Stimulated activated CD8-positive, alpha-beta memory T cell treated with anti-CD3 and anti-CD28 coated beads, Interleukin-4, amount 100 ng/mL, for 24 hours (primary cell): ENCODE data around the gene SLC32A1.

Source experiments
- DNase-seq: peaks from one replicate; pipeline ENCODE4 v3.0.0-alpha.2; 2020; ENCODE audit warnings: low read depth

Gene SLC32A1, protein sequence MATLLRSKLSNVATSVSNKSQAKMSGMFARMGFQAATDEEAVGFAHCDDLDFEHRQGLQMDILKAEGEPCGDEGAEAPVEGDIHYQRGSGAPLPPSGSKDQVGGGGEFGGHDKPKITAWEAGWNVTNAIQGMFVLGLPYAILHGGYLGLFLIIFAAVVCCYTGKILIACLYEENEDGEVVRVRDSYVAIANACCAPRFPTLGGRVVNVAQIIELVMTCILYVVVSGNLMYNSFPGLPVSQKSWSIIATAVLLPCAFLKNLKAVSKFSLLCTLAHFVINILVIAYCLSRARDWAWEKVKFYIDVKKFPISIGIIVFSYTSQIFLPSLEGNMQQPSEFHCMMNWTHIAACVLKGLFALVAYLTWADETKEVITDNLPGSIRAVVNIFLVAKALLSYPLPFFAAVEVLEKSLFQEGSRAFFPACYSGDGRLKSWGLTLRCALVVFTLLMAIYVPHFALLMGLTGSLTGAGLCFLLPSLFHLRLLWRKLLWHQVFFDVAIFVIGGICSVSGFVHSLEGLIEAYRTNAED

DNA sequence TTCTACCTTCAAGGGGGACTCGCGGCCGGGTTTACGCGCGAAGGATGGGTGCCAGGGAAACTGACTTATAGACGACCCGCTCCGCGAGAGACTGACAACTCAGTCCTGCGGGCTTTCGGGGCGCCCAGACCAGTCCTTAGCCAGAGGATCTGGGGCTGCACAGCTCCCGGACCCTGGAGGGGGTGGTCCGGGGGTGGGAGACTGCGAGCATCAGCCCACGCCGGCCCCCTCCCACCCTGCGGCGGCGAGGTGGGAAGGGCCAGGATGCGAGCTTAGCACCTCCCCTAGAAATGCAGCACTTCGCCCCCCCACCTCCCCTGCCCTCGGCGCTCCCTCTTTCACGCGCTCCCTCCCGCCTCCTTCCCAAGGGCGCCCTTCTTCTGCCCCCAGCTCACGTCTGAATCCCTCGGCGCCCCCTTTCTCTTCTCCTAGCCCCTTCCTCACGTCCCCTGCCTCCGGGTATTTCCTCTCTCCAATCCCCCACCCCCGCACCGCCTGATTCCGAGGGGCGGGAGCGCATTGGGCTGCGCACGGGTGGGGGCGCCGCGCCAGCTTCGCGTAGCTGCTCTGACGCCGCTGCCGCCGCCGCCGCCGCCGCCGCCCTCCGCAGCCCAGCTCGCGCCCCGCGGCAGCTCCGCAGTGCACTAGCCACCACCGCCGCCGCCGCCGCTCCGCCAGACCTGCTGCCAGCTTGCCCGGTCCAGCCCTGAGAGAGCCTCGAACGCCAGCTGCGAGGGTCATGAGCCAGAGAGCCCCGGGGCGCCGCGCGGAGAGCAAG, at the start of gene SLC32A1:
Gene SLC32A1, plus strand, starts transcription at position 639 of the 778 bp plus-strand sequence. CDS start 239 bp downstream, outside the sequence.
- no peak for DNase-seq

DNA sequence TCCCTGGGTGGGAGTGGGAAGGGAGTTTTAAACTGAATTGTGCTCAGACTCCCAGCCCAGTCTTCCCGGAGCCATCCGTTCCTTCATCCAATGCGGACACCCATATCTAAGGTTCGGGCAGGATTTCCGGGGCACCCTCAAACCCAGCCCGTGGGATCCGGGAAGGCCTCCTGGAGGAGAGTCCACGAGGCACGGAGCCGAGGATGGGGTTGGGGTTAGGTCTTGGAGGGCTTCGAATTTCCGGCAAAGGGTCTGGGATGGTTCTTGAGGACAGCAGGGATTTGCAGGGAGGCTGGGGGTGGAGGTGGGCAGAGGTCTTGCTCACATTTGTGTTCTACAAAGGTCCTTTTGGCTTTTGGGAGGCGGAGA, 49.5 kb upstream of the SLC32A1 start:
- no peak for DNase-seq

DNA sequence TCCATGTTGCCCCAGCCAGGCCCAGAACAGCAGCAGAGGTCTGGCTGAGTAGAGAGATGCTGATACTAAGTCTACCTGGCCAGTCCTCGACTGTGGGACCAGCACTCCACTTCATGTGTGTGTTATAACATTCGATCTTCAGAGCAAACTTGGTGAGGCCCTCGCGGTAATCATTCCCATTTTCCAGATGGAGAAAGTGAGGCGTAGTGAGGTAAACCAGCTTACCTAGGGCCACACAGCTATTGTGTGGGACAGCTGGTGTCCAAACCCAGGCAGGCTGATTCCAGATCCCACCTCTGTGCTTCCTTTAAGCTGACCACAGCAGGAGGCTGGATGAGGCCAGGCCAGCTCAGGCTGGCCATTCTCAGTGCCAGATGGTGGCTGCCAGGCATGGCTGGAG, 47.7 kb upstream of the SLC32A1 start:
- DNase-seq = no peak

DNA sequence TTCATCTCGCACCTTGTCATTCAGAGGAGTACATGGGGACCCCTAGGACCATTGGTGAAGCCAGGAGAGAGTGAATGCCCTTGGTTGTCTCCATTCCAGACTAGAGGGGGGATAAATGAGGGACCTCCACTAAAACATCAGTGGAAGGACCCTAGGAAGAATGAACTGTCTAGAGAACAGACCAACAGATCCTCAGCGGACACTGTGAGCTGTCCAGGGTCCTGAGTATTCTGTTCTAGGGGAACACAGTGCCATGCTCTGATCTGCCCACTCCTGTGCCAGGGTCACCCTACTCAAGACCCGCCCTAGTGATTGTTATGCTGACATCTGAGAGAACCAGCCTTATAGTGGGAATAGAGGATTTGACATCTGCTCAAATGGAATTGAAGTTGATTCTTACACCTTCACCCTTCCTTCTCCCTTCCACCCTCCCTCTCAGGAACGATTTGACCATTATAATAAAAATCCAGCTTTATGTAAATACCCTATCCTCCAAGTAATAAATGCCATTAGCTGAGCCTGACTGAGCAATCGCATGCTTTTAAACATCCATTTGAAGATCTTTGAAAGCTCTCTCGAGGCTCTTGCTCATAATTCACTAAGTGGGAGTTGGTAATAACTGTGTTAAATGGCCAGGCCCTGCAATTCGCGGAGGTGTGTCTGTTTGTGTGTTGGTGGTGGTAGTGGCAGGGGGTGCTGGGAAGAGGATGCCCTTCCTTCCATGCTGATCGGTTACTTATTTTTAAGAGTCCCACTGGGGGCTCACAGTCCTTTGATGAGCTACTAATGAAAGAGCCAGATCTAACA, 43.6 kb upstream of the SLC32A1 start:
- no peak for DNase-seq

DNA sequence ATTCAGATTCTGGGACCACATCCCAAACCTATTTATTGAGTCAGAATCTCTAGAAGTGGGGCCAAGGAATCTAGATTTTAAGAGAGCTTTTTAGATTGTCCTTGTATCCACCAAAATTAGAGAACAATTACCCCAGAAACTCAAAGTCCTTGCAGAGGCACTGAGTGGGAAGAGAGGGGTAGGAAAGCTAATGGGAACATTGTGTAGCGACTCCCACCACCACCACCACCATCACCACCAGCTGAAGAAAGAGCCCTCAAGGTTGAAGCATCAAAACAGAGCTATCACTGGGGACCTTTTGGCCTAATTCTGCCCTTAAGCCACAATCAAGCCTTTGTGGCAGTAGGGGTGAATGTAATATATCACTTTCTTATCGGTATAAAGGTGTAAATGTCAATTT, 39.0 kb upstream of the SLC32A1 start:
- no peak for DNase-seq

DNA sequence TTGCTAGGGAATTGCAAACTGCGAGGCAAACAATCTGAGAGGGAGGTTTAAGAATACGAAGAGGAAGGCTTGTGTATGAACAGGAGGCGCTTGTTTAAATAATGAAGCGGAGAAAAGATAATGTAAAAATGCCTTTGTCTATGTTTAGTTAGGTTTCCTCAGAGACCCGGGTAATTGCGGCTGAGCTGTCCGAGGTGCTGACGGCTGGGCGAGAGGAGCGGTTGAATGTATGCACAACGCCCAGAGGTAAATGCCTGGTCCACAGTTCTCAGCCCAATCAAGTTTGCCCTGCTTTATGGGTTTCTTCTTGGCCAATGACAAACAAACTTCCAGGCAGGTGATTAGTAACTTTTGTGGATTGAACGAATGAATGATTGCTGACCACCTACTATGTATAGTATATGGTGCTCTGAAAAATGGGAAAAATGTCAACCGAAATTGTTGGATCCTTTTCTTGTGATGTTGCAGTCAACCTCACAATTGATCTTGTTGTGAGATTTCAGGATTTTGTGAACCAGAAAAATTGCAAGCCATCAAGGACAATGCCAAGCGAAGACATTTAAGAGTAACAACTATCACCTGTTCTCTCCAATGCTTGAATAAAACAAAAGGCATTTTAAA, 38.3 kb upstream of the SLC32A1 start:
- DNase-seq = peak; percentile 19

DNA sequence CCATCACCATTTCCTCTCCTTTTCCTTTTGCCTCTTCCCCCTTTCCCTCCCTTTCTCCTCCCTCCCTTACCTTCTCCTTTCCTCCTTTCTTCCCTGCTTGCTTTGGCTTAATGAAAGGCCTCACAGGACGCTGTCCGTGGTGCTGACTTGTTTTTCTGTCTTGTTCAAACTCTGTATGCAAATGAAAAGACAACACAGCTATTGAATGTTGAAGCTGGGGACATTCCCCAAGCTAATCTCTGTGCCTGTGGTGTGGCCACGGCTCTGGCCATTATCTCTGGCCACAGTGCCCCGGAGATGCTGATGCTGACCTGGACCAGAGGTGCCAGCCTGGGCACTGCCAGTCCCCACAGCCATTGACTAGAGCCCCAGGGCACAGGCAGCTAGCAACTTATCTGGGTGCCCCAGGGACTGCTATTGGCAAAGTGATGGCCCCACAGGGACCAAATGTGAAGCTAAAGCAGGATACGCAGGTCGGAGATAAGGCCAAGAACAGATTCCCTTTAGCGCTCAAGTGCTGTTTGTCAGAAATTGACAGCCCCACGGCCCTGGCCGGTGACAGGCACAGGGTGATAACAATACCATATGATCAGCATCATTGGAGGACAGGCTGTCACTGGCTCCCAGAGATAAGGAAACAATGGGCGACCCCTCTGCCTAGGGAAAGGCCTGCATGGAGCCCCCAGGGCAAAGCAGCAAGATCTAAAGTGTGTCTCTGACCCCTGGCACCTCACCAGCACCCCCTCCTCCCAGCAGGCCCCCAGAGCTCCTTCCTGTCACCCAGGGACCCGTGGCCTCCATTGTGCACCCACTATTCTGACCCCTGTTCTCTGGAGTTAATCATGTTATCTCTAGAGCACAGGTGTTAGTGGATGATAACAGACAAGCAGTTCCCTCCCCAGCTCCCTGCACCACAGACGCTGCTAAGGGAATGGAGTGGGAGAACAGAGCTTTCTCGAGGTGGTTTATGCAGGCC, 31.6 kb upstream of the SLC32A1 start:
- DNase-seq = peak; percentile 26

DNA sequence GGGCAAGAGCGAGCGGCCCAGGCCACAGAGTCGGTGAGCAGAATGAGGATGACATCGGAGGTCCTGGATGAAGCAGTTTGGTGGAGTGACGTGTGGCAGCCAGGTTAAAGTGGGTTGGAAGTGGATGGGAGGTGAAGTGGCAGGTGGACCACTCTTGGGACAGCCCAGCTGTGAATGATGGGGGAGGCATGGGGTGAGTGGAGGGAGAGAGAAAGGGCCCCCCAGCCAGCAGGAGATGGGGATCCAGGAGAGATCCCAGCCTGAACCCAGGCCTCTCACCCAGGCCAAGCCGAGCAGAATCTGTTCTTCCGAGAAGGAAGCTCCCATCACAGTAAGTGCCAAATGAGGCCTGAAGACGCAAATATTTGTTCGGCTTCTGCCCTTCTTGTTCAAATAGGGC, 27.0 kb upstream of the SLC32A1 start:
- no peak for DNase-seq

DNA sequence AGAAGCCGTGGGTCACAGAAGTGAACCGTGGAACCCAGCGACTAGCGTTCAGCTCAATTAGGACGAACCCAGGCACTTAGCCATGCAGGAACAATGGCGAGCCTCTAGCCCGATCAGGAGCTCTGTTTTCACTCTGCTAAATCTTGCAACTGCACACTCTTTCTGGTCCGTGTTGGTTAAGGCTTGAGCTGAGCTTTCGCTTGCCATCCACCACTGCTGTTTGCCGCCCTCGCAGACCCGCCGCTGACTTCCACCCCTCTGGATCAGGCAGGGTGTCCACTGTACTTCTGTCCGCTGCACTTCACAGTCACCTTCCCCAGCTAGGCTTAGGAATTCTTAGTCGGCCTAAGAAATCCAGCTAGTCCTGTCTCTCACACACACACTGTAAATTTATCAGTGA, 25.7 kb upstream of the SLC32A1 start:
- DNase-seq = no peak

DNA sequence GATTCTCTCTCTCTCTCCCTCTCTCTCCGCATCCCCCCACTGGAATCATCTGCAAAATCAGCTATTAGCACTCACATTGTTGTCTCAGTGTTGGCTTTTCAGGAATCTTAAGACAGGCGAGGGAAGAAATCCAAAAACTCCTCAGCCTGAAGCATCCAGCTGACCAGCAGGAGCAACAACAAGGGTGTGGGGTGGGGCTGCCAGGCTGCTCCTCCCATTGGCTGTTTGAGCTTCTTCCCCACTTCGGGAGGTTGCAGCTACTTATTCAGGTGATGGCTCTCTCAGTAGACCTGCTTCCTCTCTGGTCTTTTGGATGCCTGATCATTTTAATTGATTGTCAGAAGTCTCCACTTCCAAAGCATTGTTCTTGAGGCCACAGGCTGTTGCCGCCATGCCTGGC, 24.1 kb upstream of the SLC32A1 start:
- no peak for DNase-seq

DNA sequence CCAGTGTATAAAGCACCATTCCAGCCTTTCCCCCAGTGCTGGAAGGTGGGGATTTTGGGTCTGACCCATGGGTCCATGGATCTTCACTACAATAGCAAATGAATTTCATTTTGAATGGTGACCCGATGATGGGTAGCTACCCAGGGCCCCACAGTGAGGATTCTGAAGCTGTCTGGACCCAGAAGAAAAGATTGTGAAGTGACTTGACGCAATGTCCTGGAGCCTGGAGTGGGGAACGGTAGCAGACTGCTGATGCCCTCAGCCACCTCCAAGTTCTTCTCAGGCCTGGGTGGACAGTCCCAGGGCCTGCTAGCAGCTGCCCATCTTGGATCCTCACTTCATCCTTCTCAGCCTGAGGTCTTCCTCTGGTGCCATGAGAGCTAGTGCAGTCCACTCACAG, 23.4 kb upstream of the SLC32A1 start:
- no peak for DNase-seq

DNA sequence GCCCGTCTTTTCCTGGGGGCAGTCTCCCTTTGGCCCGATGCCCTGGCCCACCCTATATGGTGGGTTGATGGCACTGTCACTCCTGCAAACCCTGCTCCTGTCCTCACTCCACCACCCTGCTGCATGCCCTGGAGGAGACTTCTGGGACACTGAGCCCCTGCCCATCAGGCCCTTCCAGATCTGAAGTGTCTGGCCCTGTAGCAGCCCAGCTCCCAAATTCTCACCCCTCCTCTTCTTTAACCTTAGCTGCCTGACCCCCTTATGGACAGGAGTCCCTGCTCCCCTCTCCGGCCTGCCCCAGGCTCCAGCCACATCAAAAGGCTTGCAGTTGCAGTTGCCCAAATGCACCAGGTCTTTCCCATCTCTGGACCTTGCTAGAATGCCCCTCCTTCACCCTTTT, 20.8 kb upstream of the SLC32A1 start:
- no peak for DNase-seq

DNA sequence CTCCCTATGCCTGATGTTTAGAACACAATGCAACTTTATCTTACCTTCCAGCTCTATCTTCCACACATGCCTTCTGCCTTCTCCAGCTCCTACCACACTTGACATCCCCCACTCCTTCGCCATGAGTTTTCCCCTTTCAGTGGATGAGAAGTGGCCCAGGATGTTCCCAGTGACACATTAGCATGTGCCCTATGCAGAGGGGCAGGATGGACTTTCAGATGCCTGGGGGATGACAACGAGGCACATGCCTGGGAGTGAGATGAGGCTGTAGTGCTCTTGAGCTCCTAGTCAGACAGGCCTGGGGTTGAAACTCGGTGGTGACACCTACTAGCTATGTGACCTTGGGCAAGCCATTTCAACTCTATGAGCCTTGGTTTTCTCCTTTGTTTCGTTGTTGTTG, 20.1 kb upstream of the SLC32A1 start:
- DNase-seq = no peak

DNA sequence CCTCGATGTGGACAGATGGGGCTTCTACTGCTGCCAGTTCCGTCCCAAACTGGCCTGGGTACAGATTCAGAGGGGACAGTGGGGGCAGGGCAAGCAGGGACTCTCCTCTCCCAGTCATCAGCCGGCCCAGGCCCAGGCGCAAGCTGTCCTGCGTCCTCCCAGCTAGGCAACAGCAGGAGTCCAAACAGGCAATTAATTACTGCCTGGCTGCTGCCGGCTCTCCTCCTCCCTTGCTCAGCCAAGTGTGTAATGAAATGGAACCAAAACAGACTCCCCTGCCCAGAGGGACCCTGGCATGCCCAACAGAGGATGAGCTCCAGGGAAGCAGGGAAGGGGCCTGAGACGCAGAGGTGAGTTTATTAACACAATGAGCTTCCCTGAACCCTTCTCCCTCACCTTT, 17.8 kb upstream of the SLC32A1 start:
- no peak for DNase-seq

DNA sequence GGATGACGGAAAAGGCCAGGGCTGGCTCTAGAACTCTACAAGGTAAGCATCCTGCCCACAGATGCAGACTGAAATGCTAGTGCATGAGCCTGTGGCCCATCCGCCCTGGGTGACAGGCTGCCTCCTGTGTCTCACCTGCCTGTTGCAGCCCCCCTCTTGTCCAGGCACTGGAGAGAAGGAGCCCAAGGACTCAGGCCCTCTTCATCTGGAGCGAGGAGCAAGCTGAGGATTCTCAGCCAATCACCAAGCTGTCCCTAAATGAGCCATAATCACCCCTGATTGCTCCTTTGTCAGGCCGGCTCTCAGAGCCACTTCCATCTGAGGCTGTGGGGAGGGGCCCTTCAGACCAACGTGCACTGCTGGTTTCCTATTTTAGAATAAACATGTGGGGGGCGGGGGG, 10.0 kb upstream of the SLC32A1 start:
- DNase-seq = no peak

DNA sequence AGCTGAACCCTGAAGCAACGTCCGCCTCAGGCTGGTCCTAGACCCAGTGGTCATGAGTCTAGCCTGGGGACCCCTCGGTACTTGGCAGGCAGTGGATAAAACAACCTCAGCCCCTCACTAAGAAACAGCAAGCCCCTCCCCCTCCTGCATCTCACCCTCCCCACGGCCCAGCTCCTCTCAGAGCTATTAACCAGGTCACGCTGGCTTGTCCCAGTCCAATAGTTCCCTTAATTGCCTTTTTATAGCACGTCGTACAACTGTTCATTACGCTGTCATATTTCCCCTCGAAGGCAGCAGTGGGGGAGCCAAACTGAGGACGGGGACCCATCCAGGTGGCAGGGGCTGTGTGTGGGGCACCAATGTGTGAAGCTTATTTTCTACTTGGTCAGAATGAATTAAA, 8.6 kb upstream of the SLC32A1 start:
- no peak for DNase-seq

DNA sequence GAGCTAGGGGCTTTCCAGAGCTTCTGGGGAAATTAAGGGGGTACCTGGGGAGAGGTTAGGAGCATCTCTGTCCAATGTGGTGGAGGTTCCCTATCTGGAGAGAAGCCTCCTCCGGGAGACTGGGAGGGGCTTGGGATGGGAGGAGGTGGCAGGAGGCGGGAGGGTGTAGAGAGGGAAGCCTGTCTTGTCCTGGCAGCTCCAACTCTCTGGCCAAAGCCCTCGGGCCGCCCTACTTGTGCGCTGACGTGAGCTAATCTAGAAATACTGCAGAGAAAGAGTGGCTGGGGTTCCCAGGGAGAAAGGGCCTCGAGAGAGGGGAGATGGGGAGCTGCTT, 1.6 kb upstream of the SLC32A1 start:
- DNase-seq = no peak

DNA sequence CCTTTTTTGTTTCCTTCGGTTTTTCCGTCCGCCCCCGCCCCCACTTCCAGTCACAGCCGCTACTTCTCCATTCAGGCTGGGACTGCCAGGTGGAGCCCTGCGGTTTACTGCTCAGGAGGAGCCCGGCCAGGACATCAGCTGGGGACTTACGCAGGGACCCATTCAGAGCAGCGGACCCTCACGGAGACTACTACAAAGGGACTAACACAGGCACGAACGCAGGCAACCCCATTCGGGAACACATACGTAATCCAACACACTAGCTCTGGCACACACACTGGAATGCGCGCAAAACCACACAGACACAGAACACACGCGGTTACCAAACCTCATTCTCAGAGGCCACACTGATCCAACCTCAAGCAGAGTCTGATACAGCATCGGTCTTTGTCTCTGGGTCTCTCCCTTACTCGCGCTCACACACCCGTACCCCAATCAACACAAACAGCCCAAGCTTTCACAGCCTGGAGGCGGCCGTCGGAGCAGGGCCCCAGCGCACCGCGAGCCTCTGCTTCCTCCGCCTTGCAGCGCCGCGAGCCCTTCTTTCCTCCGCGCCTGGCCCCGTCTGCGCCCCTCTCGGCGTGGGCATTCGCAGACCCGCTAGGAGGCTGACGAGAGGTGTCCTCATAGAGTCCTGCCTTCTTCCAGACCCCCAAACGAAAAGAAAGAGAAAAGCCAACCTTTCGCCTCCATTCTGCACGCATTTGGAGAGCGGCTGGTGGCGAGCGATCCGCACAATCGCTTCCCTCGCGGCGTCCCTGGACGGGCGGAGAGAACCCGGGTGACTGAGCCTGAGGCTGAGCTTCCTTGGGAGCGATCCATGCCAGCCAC, 1.1 kb upstream of the SLC32A1 start:
- no peak for DNase-seq

DNA sequence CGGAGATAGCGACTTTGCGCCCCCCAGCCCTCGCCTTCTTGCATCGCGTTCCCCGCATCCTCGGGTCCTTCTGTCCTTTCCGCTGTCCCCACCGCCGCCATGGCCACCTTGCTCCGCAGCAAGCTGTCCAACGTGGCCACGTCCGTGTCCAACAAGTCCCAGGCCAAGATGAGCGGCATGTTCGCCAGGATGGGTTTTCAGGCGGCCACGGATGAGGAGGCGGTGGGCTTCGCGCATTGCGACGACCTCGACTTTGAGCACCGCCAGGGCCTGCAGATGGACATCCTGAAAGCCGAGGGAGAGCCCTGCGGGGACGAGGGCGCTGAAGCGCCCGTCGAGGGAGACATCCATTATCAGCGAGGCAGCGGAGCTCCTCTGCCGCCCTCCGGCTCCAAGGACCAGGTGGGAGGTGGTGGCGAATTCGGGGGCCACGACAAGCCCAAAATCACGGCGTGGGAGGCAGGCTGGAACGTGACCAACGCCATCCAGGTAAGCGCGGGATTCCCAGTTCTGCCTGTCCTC, 401 bp downstream of the SLC32A1 start:
- DNase-seq = no peak
